HUES48 (cell line): ENCODE data around the gene FITM2.
"Not testable (repeated sequence)": the region's sequence is repeated elsewhere in the genome, so short reads cannot be mapped to it uniquely, and the experiment has no call there.

Experiments
- H3K27ac ChIP-seq: one replicate; pipeline ENCODE4 v1.7.0; 2013; ENCODE audit warnings: low read depth, low read length, inconsistent platforms
- H3K27me3 ChIP-seq: 2 replicates; pipeline ENCODE4 v1.6.1; 2013; ENCODE audit warnings: mild to moderate bottlenecking, low read length; ENCODE audit not compliant: control insufficient read depth, insufficient read depth
- H3K36me3 ChIP-seq: 2 replicates; pipeline ENCODE4 v1.6.1; 2013; ENCODE audit warnings: low read length; ENCODE audit not compliant: control insufficient read depth, insufficient read depth
- H3K4me1 ChIP-seq: 2 replicates; pipeline ENCODE4 v1.6.1; 2013; ENCODE audit warnings: mild to moderate bottlenecking, low read length; ENCODE audit not compliant: control insufficient read depth, insufficient read depth
- H3K4me3 ChIP-seq: 2 replicates; pipeline ENCODE4 v1.5.1; 2013; ENCODE audit warnings: mild to moderate bottlenecking, low read depth, low read length
- H3K9ac ChIP-seq: 2 replicates; pipeline ENCODE4 v1.6.1; 2013; ENCODE audit warnings: mild to moderate bottlenecking, low read depth, low read length, moderate library complexity
- H3K9me3 ChIP-seq: 2 replicates; pipeline ENCODE4 v1.6.1; 2013; ENCODE audit warnings: low read length; ENCODE audit not compliant: control insufficient read depth, insufficient read depth

FITM2 gene

GRCh38 chr20:44302736-44303135 lies 8.3 kb downstream of the FITM2 start:
- Histone ChIP-seq H3K27ac (no peak overlapping the region), H3K9me3 (no peaks in the 10 kb centered on the region), H3K36me3 (no peaks in the 10 kb centered on the region), H3K4me1 (no peaks in the 10 kb centered on the region), H3K9ac (no peak overlapping the region), H3K27me3 (no peaks in the 10 kb centered on the region), H3K4me3 (no peak overlapping the region)

- no peak overlapping the region for H3K27ac ChIP-seq
These were observed 8.9 kb downstream of the FITM2 start for GRCh38 chr20:44302026-44302669.

GRCh38 chr20:44301285-44301684 lies 9.7 kb downstream of the FITM2 start:
- H3K27ac ChIP-seq: no peak overlapping the region
- H3K27me3 ChIP-seq: no peaks in the 10 kb centered on the region
- no peak overlapping the region for H3K4me3 ChIP-seq
- no peaks in the 10 kb centered on the region for H3K36me3 ChIP-seq
- H3K9ac ChIP-seq: no peak overlapping the region
- H3K4me1 ChIP-seq: no peaks in the 10 kb centered on the region
- H3K9me3 ChIP-seq: no peaks in the 10 kb centered on the region

More at GRCh38 chr20:44302026-44302669, 8.9 kb downstream of the FITM2 start:
- Histone ChIP-seq H3K4me3 (no peak overlapping the region), H3K9ac (no peak overlapping the region), H3K4me1 (no peaks in the 10 kb centered on the region), H3K9me3 (no peaks in the 10 kb centered on the region), H3K27me3 (no peaks in the 10 kb centered on the region), H3K36me3 (no peaks in the 10 kb centered on the region)

- H3K27me3 ChIP-seq, H3K9ac ChIP-seq, H3K4me3 ChIP-seq, H3K36me3 ChIP-seq, H3K4me1 ChIP-seq, H3K27ac ChIP-seq, H3K9me3 ChIP-seq: not testable (repeated sequence)
These were observed 11.9 kb downstream of the FITM2 start for GRCh38 chr20:44299011-44299535.

- Histone ChIP-seq H3K27me3 (no peaks in the 10 kb centered on the region), H3K9me3 (no peaks in the 10 kb centered on the region), H3K36me3 (no peaks in the 10 kb centered on the region), H3K27ac (no peak overlapping the region), H3K4me1 (no peaks in the 10 kb centered on the region), H3K9ac (no peak overlapping the region), H3K4me3 (no peak overlapping the region)
These were observed 13.3 kb downstream of the FITM2 start for GRCh38 chr20:44297721-44298120.

GRCh38 chr20:44296011-44296410 lies 15.0 kb downstream of the FITM2 start:
- H3K4me3 ChIP-seq: no peak overlapping the region
- no peak overlapping the region for H3K27ac ChIP-seq
- no peaks in the 10 kb centered on the region for H3K4me1 ChIP-seq
- H3K36me3 ChIP-seq: no peaks in the 10 kb centered on the region
- H3K9ac ChIP-seq: no peak overlapping the region
- no peaks in the 10 kb centered on the region for H3K9me3 ChIP-seq
- no peaks in the 10 kb centered on the region for H3K27me3 ChIP-seq

GRCh38 chr20:44291754-44292153 lies 19.2 kb downstream of the FITM2 start:
- no peak overlapping the region for H3K4me3 ChIP-seq
- H3K27ac ChIP-seq: no peak overlapping the region
- H3K4me1 ChIP-seq: no peaks in the 10 kb centered on the region
- H3K9me3 ChIP-seq: no peaks in the 10 kb centered on the region
- no peaks in the 10 kb centered on the region for H3K36me3 ChIP-seq
- no peaks in the 10 kb centered on the region for H3K27me3 ChIP-seq
- H3K9ac ChIP-seq: no peak overlapping the region

GRCh38 chr20:44288252-44288651 lies 22.8 kb downstream of the FITM2 start:
- Histone ChIP-seq H3K4me1 (no peaks in the 10 kb centered on the region), H3K36me3 (no peaks in the 10 kb centered on the region), H3K9ac (no peak overlapping the region), H3K27ac (no peak overlapping the region), H3K9me3 (no peaks in the 10 kb centered on the region), H3K27me3 (no peaks in the 10 kb centered on the region), H3K4me3 (no peak overlapping the region)

- H3K4me1 ChIP-seq: no peaks in the 10 kb centered on the region
- H3K27ac ChIP-seq: no peak overlapping the region
- no peak overlapping the region for H3K4me3 ChIP-seq
- H3K36me3 ChIP-seq: no peaks in the 10 kb centered on the region
- H3K27me3 ChIP-seq: no peaks in the 10 kb centered on the region
- H3K9me3 ChIP-seq: no peaks in the 10 kb centered on the region
- no peak overlapping the region for H3K9ac ChIP-seq
These were observed 23.5 kb downstream of the FITM2 start for GRCh38 chr20:44287272-44288097.

- Histone ChIP-seq H3K9me3 (no peaks in the 10 kb centered on the region), H3K27me3 (no peaks in the 10 kb centered on the region), H3K9ac (no peak overlapping the region), H3K4me1 (no peaks in the 10 kb centered on the region), H3K27ac (no peak overlapping the region), H3K4me3 (no peak overlapping the region), H3K36me3 (no peaks in the 10 kb centered on the region)
These were observed 27.0 kb downstream of the FITM2 start for GRCh38 chr20:44284032-44284431.

GRCh38 chr20:44282192-44282591 lies 28.8 kb downstream of the FITM2 start:
- no peak overlapping the region for H3K27ac ChIP-seq
- H3K9ac ChIP-seq: no peak overlapping the region
- H3K9me3 ChIP-seq: no peaks in the 10 kb centered on the region
- H3K4me1 ChIP-seq: no peaks in the 10 kb centered on the region
- no peaks in the 10 kb centered on the region for H3K27me3 ChIP-seq
- H3K36me3 ChIP-seq: no peaks in the 10 kb centered on the region
- H3K4me3 ChIP-seq: no peak overlapping the region
